ENCODE data around the gene DCLK1.

- TF ChIP-seq, protein P1, sequence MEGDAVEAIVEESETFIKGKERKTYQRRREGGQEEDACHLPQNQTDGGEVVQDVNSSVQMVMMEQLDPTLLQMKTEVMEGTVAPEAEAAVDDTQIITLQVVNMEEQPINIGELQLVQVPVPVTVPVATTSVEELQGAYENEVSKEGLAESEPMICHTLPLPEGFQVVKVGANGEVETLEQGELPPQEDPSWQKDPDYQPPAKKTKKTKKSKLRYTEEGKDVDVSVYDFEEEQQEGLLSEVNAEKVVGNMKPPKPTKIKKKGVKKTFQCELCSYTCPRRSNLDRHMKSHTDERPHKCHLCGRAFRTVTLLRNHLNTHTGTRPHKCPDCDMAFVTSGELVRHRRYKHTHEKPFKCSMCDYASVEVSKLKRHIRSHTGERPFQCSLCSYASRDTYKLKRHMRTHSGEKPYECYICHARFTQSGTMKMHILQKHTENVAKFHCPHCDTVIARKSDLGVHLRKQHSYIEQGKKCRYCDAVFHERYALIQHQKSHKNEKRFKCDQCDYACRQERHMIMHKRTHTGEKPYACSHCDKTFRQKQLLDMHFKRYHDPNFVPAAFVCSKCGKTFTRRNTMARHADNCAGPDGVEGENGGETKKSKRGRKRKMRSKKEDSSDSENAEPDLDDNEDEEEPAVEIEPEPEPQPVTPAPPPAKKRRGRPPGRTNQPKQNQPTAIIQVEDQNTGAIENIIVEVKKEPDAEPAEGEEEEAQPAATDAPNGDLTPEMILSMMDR (IDR thresholded peaks at IDR 0.05) = no peak
- TF ChIP-seq EZH2 (IDR thresholded peaks at IDR 0.05) = peak; percentile 7
Measured at GRCh38 chr13:35859981-35860380, 271.2 kb downstream of the DCLK1 start.
